HL-60 (cell line): ENCODE data around the gene SMPD4.
"Not testable (repeated sequence)": the region's sequence is repeated elsewhere in the genome, so short reads cannot be mapped to it uniquely, and the experiment has no call there.

ENCODE experiments used
- DNase-seq, 2 experiments: peaks; one replicate each; pipeline ENCODE4 v3.0.0-alpha.2; 2010 to 2020; ENCODE audit warnings: low read depth in 1 of 2, low spot score in 1 of 2
- H3K27ac ChIP-seq: fragments of 250-450 bp; sonication (Bioruptor Pico); replicated peaks from 2 replicates; pipeline ENCODE4 v1.5.1; 2020; ENCODE audit warnings: mild to moderate bottlenecking, moderate library complexity
- H3K27me3 ChIP-seq: fragments of 250-450 bp; sonication (Bioruptor Pico); 2 replicates; pipeline ENCODE4 v1.5.1; 2021; ENCODE audit warnings: mild to moderate bottlenecking, moderate library complexity; ENCODE audit not compliant: insufficient read depth, poor library complexity, severe bottlenecking
- H3K4me3 ChIP-seq: replicated peaks from 2 replicates; pipeline ENCODE4 v1.5.1; 2011; ENCODE audit warnings: mild to moderate bottlenecking, control low read depth, low read length; ENCODE audit not compliant: insufficient read depth
- CTCF ChIP-seq: IDR thresholded peaks from one replicate; pipeline ENCODE4 v1.5.1; 2011; ENCODE audit warnings: low read length, control low read depth, inconsistent platforms; ENCODE audit not compliant: insufficient read depth
- GABPA ChIP-seq: IDR thresholded peaks from 2 replicates; pipeline ENCODE4 v1.6.1; 2012; ENCODE audit warnings: low read depth
- POLR2AphosphoS5 ChIP-seq: IDR thresholded peaks from 2 replicates; pipeline ENCODE4 v1.6.1; 2012; ENCODE audit warnings: low read depth
- SPI1 ChIP-seq: IDR thresholded peaks from 2 replicates; pipeline ENCODE4 v1.6.1; 2012; ENCODE audit warnings: low read depth, mild to moderate bottlenecking, borderline replicate concordance
- TF ChIP-seq, protein P1 (sequence below): IDR thresholded peaks from 2 replicates; pipeline ENCODE4 v1.6.1; 2012; ENCODE audit warnings: low read depth; ENCODE audit not compliant: insufficient replicate concordance

The SMPD4 gene

DNA sequence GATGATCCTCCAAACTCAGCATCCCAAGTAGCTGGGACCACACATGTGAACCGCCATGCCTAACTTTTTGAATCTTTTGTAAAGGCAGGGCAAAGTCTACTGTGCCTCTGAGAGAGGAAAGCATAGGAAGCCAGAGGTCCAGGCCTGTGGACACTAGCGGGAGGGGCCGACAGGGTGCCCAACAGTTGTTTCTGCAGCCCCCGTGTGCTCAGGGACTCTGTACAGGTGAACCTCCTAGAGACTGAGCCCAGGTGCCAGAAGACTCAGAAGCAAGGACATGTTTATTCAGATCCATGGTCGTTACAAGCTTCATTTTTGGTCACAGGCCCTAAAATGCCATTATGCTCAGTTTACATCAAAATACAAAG, 30.3 kb downstream of the SMPD4 start:
- not testable (repeated sequence) for H3K4me3 ChIP-seq, DNase-seq, H3K27me3 ChIP-seq, H3K27ac ChIP-seq

DNA sequence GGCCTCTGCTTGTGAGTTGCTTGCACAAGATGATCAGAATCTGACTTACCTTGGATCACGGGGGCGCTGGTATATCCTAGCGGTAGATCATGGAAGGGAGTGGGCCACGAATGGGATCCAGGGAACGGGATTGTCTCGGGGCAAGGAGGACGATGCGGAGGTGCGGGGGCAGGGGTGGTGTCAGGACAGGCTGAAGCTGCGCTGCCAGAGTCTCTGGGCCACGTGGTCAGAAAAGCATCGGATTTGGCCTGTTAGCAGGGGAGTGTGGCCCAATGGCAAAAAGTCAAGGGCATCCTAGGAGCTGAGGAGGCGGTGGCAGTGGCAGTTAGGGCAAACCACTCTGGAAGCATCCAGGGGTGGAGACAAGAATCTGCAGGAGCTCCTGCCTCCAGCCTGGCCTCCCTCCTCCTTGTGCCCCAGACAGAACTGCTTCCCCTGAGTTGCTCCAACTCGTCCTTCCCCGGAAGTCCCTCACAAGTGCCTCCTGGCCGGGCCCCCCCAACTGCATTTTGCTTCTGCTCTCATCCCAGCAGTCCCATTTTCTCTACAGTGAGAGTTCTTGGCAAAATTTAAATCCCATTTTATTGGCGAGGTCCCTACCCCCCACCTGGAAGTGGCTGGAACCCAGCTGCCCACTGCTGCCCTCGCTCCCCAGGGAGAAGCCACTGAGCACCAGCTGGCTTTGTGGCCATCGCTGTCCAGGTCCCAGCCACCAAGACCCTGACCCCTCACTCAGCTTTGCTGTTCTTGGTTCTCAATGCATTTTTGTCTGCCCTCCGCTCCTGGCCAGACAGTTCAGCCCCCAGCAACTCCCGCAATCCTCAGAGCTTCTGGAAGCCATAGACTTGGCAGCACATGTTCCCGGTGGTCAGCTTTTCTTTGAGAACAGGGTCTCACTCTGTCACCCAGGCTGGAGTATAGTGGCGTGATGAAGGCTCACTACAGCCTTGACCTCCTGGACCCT, 30.9 kb downstream of the SMPD4 start:
- TF ChIP-seq GABPA (no peak), POLR2AphosphoS5 (no peak), CTCF (no peak), SPI1 (no peak)
- TF ChIP-seq, protein P1, sequence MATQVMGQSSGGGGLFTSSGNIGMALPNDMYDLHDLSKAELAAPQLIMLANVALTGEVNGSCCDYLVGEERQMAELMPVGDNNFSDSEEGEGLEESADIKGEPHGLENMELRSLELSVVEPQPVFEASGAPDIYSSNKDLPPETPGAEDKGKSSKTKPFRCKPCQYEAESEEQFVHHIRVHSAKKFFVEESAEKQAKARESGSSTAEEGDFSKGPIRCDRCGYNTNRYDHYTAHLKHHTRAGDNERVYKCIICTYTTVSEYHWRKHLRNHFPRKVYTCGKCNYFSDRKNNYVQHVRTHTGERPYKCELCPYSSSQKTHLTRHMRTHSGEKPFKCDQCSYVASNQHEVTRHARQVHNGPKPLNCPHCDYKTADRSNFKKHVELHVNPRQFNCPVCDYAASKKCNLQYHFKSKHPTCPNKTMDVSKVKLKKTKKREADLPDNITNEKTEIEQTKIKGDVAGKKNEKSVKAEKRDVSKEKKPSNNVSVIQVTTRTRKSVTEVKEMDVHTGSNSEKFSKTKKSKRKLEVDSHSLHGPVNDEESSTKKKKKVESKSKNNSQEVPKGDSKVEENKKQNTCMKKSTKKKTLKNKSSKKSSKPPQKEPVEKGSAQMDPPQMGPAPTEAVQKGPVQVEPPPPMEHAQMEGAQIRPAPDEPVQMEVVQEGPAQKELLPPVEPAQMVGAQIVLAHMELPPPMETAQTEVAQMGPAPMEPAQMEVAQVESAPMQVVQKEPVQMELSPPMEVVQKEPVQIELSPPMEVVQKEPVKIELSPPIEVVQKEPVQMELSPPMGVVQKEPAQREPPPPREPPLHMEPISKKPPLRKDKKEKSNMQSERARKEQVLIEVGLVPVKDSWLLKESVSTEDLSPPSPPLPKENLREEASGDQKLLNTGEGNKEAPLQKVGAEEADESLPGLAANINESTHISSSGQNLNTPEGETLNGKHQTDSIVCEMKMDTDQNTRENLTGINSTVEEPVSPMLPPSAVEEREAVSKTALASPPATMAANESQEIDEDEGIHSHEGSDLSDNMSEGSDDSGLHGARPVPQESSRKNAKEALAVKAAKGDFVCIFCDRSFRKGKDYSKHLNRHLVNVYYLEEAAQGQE = no peak
- no peak for DNase-seq
- Histone ChIP-seq H3K27ac (no peak overlapping the region), H3K4me3 (no peak overlapping the region), H3K27me3 (peaks cover 1% of the 10 kb centered on the region)

DNA sequence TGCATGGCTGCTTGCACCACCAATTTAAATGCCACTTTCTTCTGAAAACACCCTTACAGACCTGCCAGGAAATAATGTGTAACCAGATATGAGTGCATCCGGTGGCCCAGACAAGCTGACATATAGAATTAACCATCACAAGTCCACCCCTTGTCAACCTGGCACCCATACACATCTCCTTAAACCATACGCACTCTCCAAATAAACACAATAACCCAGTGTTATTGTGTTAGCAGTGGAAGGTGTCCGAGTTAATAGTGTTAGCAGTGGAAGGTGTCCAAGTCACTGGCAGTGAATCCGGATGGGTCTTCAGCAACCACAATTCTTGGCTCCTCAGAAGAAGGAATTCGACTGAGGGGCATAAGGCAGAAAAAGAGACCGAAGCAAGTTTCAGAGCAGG, 32.9 kb downstream of the SMPD4 start:
- not testable (repeated sequence) for H3K27me3 ChIP-seq, DNase-seq, H3K27ac ChIP-seq, H3K4me3 ChIP-seq

DNA sequence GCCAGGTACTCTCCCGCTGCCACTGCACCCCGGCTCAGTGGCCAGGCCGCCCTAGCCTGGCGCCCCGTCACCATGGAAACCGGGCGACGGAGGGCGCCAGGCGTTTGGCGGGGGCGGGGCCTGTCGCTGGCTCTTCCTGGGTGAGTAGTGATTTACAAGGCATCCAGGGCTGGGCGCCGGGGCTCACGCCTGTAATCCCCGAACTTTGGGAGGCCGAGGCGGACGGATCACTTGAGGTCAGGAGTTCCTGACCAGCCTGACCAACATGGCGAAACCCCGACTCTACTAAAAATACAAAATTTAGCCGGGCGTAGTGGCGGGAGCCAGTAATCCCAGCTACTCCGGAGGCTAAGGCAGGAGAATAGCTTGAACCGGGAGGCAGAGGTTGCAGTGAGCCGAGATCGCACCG, 36.4 kb downstream of the SMPD4 start, which contains the start of gene CCDC74B:
Gene CCDC74B (minus strand): TSS at position 107 of the 409 bp plus-strand sequence. CDS start 116 bp downstream, outside the sequence.
- H3K27me3 ChIP-seq, DNase-seq, H3K27ac ChIP-seq, H3K4me3 ChIP-seq: not testable (repeated sequence)

- H3K4me3 ChIP-seq, H3K27ac ChIP-seq: not testable (repeated sequence)
Measured at GRCh38 chr2:130143266-130144039, 37.9 kb downstream of the SMPD4 start.

GRCh38 chr2:130142396-130143265, 38.8 kb downstream of the SMPD4 start:
- not testable (repeated sequence) for H3K27me3 ChIP-seq, H3K27ac ChIP-seq, H3K4me3 ChIP-seq, DNase-seq

More at GRCh38 chr2:130143266-130144039, 37.9 kb downstream of the SMPD4 start:
- H3K27me3 ChIP-seq, DNase-seq: not testable (repeated sequence)

- H3K4me3 ChIP-seq, DNase-seq, H3K27me3 ChIP-seq, H3K27ac ChIP-seq: not testable (repeated sequence)
Measured at GRCh38 chr2:130141645-130142370, 39.6 kb downstream of the SMPD4 start.

GRCh38 chr2:130141002-130141401, 40.4 kb downstream of the SMPD4 start:
- H3K27ac ChIP-seq, DNase-seq, H3K27me3 ChIP-seq, H3K4me3 ChIP-seq: not testable (repeated sequence)

- not testable (repeated sequence) for H3K27ac ChIP-seq, DNase-seq
Measured at GRCh38 chr2:130140516-130140915, 40.9 kb downstream of the SMPD4 start.

More at GRCh38 chr2:130140516-130140915, 40.9 kb downstream of the SMPD4 start:
- not testable (repeated sequence) for H3K4me3 ChIP-seq, H3K27me3 ChIP-seq
